OCI-LY1 (cell line): ENCODE data around the gene LMLN.

Experiments used
- H2AFZ ChIP-seq: fragments of 200-600 bp; sonication (generic), shearing (Covaris generic); 2 replicates; pipeline ENCODE4 v1.6.0; 2014; ENCODE audit warnings: antibody characterized with exemption, mild to moderate bottlenecking, low read length
- H3F3A ChIP-seq: fragments of 200-600 bp; sonication (generic), shearing (Covaris generic); 2 replicates; pipeline ENCODE4 v1.6.0; 2014; ENCODE audit warnings: mild to moderate bottlenecking, antibody characterized with exemption, low read length, moderate library complexity; ENCODE audit not compliant: insufficient read depth
- H3K27ac ChIP-seq: fragments of 200-600 bp; sonication (generic); 2 replicates; pipeline ENCODE4 v1.5.1; 2014; ENCODE audit warnings: low read length, mixed run types, mild to moderate bottlenecking, low read depth; ENCODE audit not compliant: poor library complexity, severe bottlenecking
- H3K27me3 ChIP-seq: fragments of 200-600 bp; sonication (generic); 2 replicates; pipeline ENCODE4 v1.6.0; 2014; ENCODE audit warnings: antibody characterized with exemption, mild to moderate bottlenecking, low read length, moderate library complexity; ENCODE audit not compliant: insufficient read depth
- H3K36me3 ChIP-seq: fragments of 200-600 bp; sonication (generic); 2 replicates; pipeline ENCODE4 v1.6.1; 2014; ENCODE audit warnings: mild to moderate bottlenecking, antibody characterized with exemption, low read length, moderate library complexity, mixed read lengths; ENCODE audit not compliant: insufficient read depth
- H3K4me1 ChIP-seq: fragments of 200-600 bp; sonication (generic); 2 replicates; pipeline ENCODE4 v1.5.1; 2014; ENCODE audit warnings: mild to moderate bottlenecking, low read length, moderate library complexity; ENCODE audit not compliant: insufficient read depth, severe bottlenecking
- H3K4me2 ChIP-seq: fragments of 200-600 bp; sonication (generic), shearing (Covaris generic); 2 replicates; pipeline ENCODE4 v1.6.1; 2014; ENCODE audit warnings: low read length
- H3K4me3 ChIP-seq: fragments of 200-600 bp; sonication (generic); 2 replicates; pipeline ENCODE4 v1.5.1; 2014; ENCODE audit warnings: low read length, low read depth, mild to moderate bottlenecking, mixed read lengths; ENCODE audit not compliant: poor library complexity, severe bottlenecking
- H3K79me2 ChIP-seq: fragments of 200-600 bp; shearing (Covaris generic); 2 replicates; pipeline ENCODE4 v1.6.1; 2016; ENCODE audit warnings: mixed run types, low read length, mixed read lengths; ENCODE audit not compliant: insufficient read depth
- H3K9ac ChIP-seq: fragments of 200-600 bp; sonication (generic), shearing (Covaris generic); 2 replicates; pipeline ENCODE4 v1.6.1; 2014; ENCODE audit warnings: mild to moderate bottlenecking, low read length, mixed read lengths
- H3K9me2 ChIP-seq: fragments of 200-600 bp; sonication (generic), shearing (Covaris generic); 2 replicates; pipeline ENCODE4 v1.6.1; 2014; ENCODE audit warnings: low read depth, mild to moderate bottlenecking, low read length, mixed read lengths
- H3K9me3 ChIP-seq: fragments of 200-600 bp; shearing (Covaris generic); 2 replicates; pipeline ENCODE4 v1.6.1; 2014; ENCODE audit warnings: low read length, mixed read lengths
- H4K20me1 ChIP-seq: fragments of 200-600 bp; sonication (generic), shearing (Covaris generic); 2 replicates; pipeline ENCODE4 v1.6.0; 2016; ENCODE audit warnings: mild to moderate bottlenecking, low read length; ENCODE audit not compliant: insufficient read depth
- CTCF ChIP-seq: fragments of 200-600 bp; sonication (generic), shearing (Covaris generic); IDR thresholded peaks from 2 replicates; pipeline ENCODE4 v1.5.1; 2017; ENCODE audit warnings: mild to moderate bottlenecking, antibody characterized with exemption, low read length, moderate library complexity, mixed read lengths
- EZH2 ChIP-seq: fragments of 200-600 bp; sonication (generic), shearing (Covaris generic); IDR thresholded peaks from 2 replicates; pipeline ENCODE4 v1.8.0; 2017; ENCODE audit warnings: borderline replicate concordance, mixed run types, mild to moderate bottlenecking, antibody characterized with exemption, low read length, moderate library complexity, mixed read lengths

Gene LMLN

GRCh38 chr3:198027045-198027798 lies 67.2 kb downstream of the LMLN start:
- no peaks in the 10 kb centered on the region for H3K79me2 ChIP-seq
- no peaks in the 10 kb centered on the region for H3K36me3 ChIP-seq
- H3K4me2 ChIP-seq = no peak overlapping the region
- H3K4me3 ChIP-seq = no peak overlapping the region
- H3K9ac ChIP-seq = no peak overlapping the region
- H4K20me1 ChIP-seq = no peaks in the 10 kb centered on the region
- H3K27me3 ChIP-seq = no peaks in the 10 kb centered on the region
- no peak overlapping the region for H3K27ac ChIP-seq
- no peaks in the 10 kb centered on the region for H3K9me2 ChIP-seq
- H3F3A ChIP-seq = no peaks in the 10 kb centered on the region
- no peak overlapping the region for H2AFZ ChIP-seq
- no peaks in the 10 kb centered on the region for H3K4me1 ChIP-seq
- H3K9me3 ChIP-seq = no peaks in the 10 kb centered on the region
- TF ChIP-seq EZH2 (no peak), CTCF (no peak)

GRCh38 chr3:198027799-198028390 lies 67.9 kb downstream of the LMLN start:
- Histone ChIP-seq H3K27ac (no peak overlapping the region), H3F3A (no peaks in the 10 kb centered on the region), H3K4me3 (no peak overlapping the region), H3K4me1 (no peaks in the 10 kb centered on the region), H3K9ac (no peak overlapping the region), H2AFZ (no peak overlapping the region), H3K27me3 (no peaks in the 10 kb centered on the region; the same call in 1 of the 2 replicates), H3K79me2 (no peaks in the 10 kb centered on the region), H3K9me3 (no peaks in the 10 kb centered on the region), H3K4me2 (no peak overlapping the region), H3K9me2 (no peaks in the 10 kb centered on the region), H3K36me3 (no peaks in the 10 kb centered on the region), H4K20me1 (no peaks in the 10 kb centered on the region)
- TF ChIP-seq EZH2 = no peak
- no peak for TF ChIP-seq CTCF

GRCh38 chr3:198028718-198029117 lies 68.7 kb downstream of the LMLN start:
- TF ChIP-seq CTCF = no peak
- TF ChIP-seq EZH2 = no peak
- Histone ChIP-seq H3K4me3 (no peak overlapping the region), H3K27me3 (no peaks in the 10 kb centered on the region; the same call in 1 of the 2 replicates), H3K36me3 (no peaks in the 10 kb centered on the region), H3K79me2 (no peaks in the 10 kb centered on the region), H2AFZ (no peak overlapping the region), H3K4me1 (no peaks in the 10 kb centered on the region), H4K20me1 (no peaks in the 10 kb centered on the region), H3K4me2 (no peak overlapping the region), H3K9ac (no peak overlapping the region), H3K9me2 (no peaks in the 10 kb centered on the region), H3K9me3 (no peaks in the 10 kb centered on the region), H3F3A (no peaks in the 10 kb centered on the region), H3K27ac (no peak overlapping the region)
